Colonic mucosa (tissue), 4 donors: ENCODE results near the gene DNM3. TPM values are rescaled to one million over a fixed set of nuclear protein-coding genes. Genes with fewer than 3 reads are reported as not detected.

ENCODE experiments used
- DNase-seq: peaks from one replicate; pipeline ENCODE4 v3.0.0-alpha.2; 2020
- H3K27ac ChIP-seq: fragments of 200-600 bp; one replicate; pipeline ENCODE4 v1.8.0; 2021
- H3K27me3 ChIP-seq: fragments of 200-600 bp; one replicate; pipeline ENCODE4 v1.8.0; 2021
- H3K36me3 ChIP-seq: fragments of 200-600 bp; one replicate; pipeline ENCODE4 v1.8.0; 2021
- H3K4me1 ChIP-seq: fragments of 200-600 bp; one replicate; pipeline ENCODE4 v1.8.0; 2021; ENCODE audit warnings: mild to moderate bottlenecking
- H3K4me3 ChIP-seq: fragments of 200-600 bp; one replicate; pipeline ENCODE4 v1.8.0; 2021
- H3K9ac ChIP-seq, 2 donors: one replicate each; pipeline ENCODE4 v1.7.0; 2013; ENCODE audit warnings: control low read depth in 2 of 2, low read depth in 2 of 2, low read length in 2 of 2
- H3K9me3 ChIP-seq: fragments of 200-600 bp; one replicate; pipeline ENCODE4 v1.8.0; 2021
- intact Hi-C: fragments of 100-400 bp; cut with DNase I; formaldehyde crosslinking; loops from one replicate; pipeline ENCODE4 v1.14.1; 2022
- total RNA-seq, 2 donors: library from RNA; stranded (reverse); fragmentation: NEBNext Ultra II Directional in 1 of 2; extraction: Animal tissue kit (Norgen Biotek cat#: 25700) in 1 of 2; gene quantifications; one replicate each; pipeline ENCODE4 v1.2.1, GENCODE V29; 2021
- TF ChIP-seq, protein P1 (sequence below): fragments of 200-600 bp; IDR thresholded peaks from one replicate; pipeline ENCODE4 v1.8.0; 2022; ENCODE audit warnings: antibody characterized with exemption, mild to moderate bottlenecking
- donor health status: healthy.
- donor health status: DM: no; HTN: no; CAD: no.
- donor health status: DM: no; HTN: no; CAD: no.

DNM3 gene
- total RNA-seq, 2 donors from 2014 or later = 1.7 to 2.6 TPM

GRCh38 chr1:172443666-172444453 lies 602.6 kb downstream of the DNM3 start, which contains the start of gene PIGC:
PIGC (minus strand) TSS chr1:172444069; CDS start chr1:172442622, 1,447 bp downstream.
- peak; percentile 94 for DNase-seq
- Histone ChIP-seq H3K9me3 (no peaks in the 10 kb centered on the region), H3K4me3 (peak within 1 kb of the TSS; percentile 74), H3K27ac (peak within 1 kb of the TSS; percentile 63), H3K4me1 (peaks cover 4% of the 10 kb centered on the region), H3K27me3 (no peaks in the 10 kb centered on the region), H3K36me3 (no peaks in the 10 kb centered on the region), H3K9ac (peak within 1 kb of the TSS; percentile 76 to 98)
- intact Hi-C loops = loop anchor here (10.0 kb wide), 1 partner anchor 439 kb away; no protein-coding TSS in a partner anchor
- TF ChIP-seq, protein P1, sequence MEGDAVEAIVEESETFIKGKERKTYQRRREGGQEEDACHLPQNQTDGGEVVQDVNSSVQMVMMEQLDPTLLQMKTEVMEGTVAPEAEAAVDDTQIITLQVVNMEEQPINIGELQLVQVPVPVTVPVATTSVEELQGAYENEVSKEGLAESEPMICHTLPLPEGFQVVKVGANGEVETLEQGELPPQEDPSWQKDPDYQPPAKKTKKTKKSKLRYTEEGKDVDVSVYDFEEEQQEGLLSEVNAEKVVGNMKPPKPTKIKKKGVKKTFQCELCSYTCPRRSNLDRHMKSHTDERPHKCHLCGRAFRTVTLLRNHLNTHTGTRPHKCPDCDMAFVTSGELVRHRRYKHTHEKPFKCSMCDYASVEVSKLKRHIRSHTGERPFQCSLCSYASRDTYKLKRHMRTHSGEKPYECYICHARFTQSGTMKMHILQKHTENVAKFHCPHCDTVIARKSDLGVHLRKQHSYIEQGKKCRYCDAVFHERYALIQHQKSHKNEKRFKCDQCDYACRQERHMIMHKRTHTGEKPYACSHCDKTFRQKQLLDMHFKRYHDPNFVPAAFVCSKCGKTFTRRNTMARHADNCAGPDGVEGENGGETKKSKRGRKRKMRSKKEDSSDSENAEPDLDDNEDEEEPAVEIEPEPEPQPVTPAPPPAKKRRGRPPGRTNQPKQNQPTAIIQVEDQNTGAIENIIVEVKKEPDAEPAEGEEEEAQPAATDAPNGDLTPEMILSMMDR = peak; percentile 78

- no peak overlapping the region for H3K27ac ChIP-seq
- intact Hi-C loops = loop anchor here (5.0 to 10.0 kb wide), 2 partner anchors 271 to 442 kb away; no protein-coding TSS in a partner anchor
- H3K27me3 ChIP-seq = no peaks in the 10 kb centered on the region
- H3K4me3 ChIP-seq = no peak overlapping the region
- peaks cover 4% of the 10 kb centered on the region for H3K4me1 ChIP-seq
- H3K9me3 ChIP-seq = no peaks in the 10 kb centered on the region
- TF ChIP-seq, protein P1 = no peak
- H3K9ac ChIP-seq = no peak overlapping the region
- no peak for DNase-seq
- no peaks in the 10 kb centered on the region for H3K36me3 ChIP-seq
Observed at GRCh38 chr1:172446547-172446946, 605.2 kb downstream of the DNM3 start.

DNA sequence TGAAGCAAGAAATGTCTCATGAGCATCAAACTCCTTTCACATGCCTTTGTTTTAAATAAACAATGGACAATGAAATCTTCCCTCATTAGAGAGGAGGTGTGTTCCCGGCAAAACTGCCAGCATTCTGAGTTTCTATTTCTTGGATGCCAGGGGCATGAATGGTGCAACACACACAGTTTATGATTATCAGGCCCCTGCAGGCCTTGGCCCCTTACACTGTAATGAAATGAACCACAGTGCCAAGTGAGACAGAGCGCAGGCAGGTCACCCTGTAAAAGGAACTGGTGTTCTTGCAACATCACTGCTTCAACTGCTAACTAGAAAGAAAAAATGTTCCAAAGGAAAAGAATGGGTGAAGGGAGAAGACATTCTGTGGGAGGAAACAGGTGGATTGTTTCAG lies 606.3 kb downstream of the DNM3 start:
- Histone ChIP-seq H3K4me1 (peaks cover 3% of the 10 kb centered on the region), H3K4me3 (no peak overlapping the region), H3K9ac (no peak overlapping the region), H3K36me3 (no peaks in the 10 kb centered on the region), H3K9me3 (no peaks in the 10 kb centered on the region), H3K27me3 (no peaks in the 10 kb centered on the region), H3K27ac (no peak overlapping the region)
- TF ChIP-seq, protein P1 = no peak
- intact Hi-C loops = loop anchor here (5.0 to 10.0 kb wide), 2 partner anchors 270 to 443 kb away; no protein-coding TSS in a partner anchor
- DNase-seq = no peak

GRCh38 chr1:172448995-172449584 lies 607.8 kb downstream of the DNM3 start:
- DNase-seq = no peak
- H3K4me1 ChIP-seq = peaks cover 6% of the 10 kb centered on the region
- TF ChIP-seq, protein P1 = no peak

GRCh38 chr1:172449585-172450523 lies 608.6 kb downstream of the DNM3 start:
- TF ChIP-seq, protein P1 = peak; percentile 91
- Histone ChIP-seq H3K27ac (no peak overlapping the region), H3K27me3 (no peaks in the 10 kb centered on the region), H3K9me3 (no peaks in the 10 kb centered on the region), H3K36me3 (no peaks in the 10 kb centered on the region), H3K4me3 (no peak overlapping the region), H3K9ac (peak overlapping the region in 1 of 2 donors; percentile 41), H3K4me1 (peaks cover 6% of the 10 kb centered on the region)
- intact Hi-C loops = loop anchor here (5.0 to 10.0 kb wide), 3 partner anchors 267 to 445 kb away; no protein-coding TSS in a partner anchor
- peak; percentile 56 for DNase-seq

More at GRCh38 chr1:172448995-172449584, 607.8 kb downstream of the DNM3 start:
- Histone ChIP-seq H3K27ac (no peak overlapping the region), H3K9ac (no peak overlapping the region), H3K27me3 (no peaks in the 10 kb centered on the region), H3K9me3 (no peaks in the 10 kb centered on the region), H3K36me3 (no peaks in the 10 kb centered on the region), H3K4me3 (no peak overlapping the region)
- intact Hi-C loops = loop anchor here (5.0 to 10.0 kb wide), 2 partner anchors 268 to 444 kb away; no protein-coding TSS in a partner anchor
